H9 (cell line): ENCODE measurements around the gene ARAP1. TPM values are rescaled to one million over a fixed set of nuclear protein-coding genes. Genes with fewer than 3 reads are reported as not detected.

ENCODE experiments used
- DNase-seq: peaks from one replicate; pipeline ENCODE4 v3.0.0-alpha.2; 2017
- H2AFZ ChIP-seq: one replicate; pipeline ENCODE4 v1.6.1; 2013; ENCODE audit warnings: mild to moderate bottlenecking, low read length, control low read depth, moderate library complexity
- H2AK5ac ChIP-seq: 2 replicates; pipeline ENCODE4 v1.6.1; 2013; ENCODE audit warnings: low read length, control low read depth, mixed read lengths; ENCODE audit not compliant: insufficient read length
- H2BK120ac ChIP-seq: one replicate; pipeline ENCODE4 v1.6.1; 2013; ENCODE audit warnings: low read depth, mild to moderate bottlenecking, low read length, control low read depth, inconsistent platforms; ENCODE audit not compliant: poor library complexity, severe bottlenecking
- H2BK12ac ChIP-seq: 2 replicates; pipeline ENCODE4 v1.6.1; 2013; ENCODE audit warnings: low read length, control low read depth, mixed read lengths, low read depth; ENCODE audit not compliant: insufficient read length
- H2BK15ac ChIP-seq: 2 replicates; pipeline ENCODE4 v1.6.1; 2013; ENCODE audit warnings: low read depth, low read length, control low read depth
- H2BK20ac ChIP-seq: one replicate; pipeline ENCODE4 v1.6.1; 2013; ENCODE audit warnings: low read depth, mild to moderate bottlenecking, low read length, control low read depth, inconsistent platforms; ENCODE audit not compliant: poor library complexity, severe bottlenecking
- H2BK5ac ChIP-seq: 2 replicates; pipeline ENCODE4 v1.6.1; 2013; ENCODE audit warnings: low read length, control low read depth, mixed read lengths; ENCODE audit not compliant: insufficient read length
- H3K14ac ChIP-seq: 2 replicates; pipeline ENCODE4 v1.6.1; 2013; ENCODE audit warnings: low read length, control low read depth; ENCODE audit not compliant: insufficient read depth
- H3K18ac ChIP-seq: 2 replicates; pipeline ENCODE4 v1.6.1; 2013; ENCODE audit warnings: low read depth, mild to moderate bottlenecking, mixed read lengths, low read length, control low read depth; ENCODE audit not compliant: insufficient read length
- H3K23ac ChIP-seq: 2 replicates; pipeline ENCODE4 v1.6.1; 2013; ENCODE audit warnings: low read length, control low read depth, mixed read lengths, low read depth; ENCODE audit not compliant: insufficient read length
- H3K23me2 ChIP-seq: 2 replicates; pipeline ENCODE4 v1.6.1; 2013; ENCODE audit warnings: low read depth, mild to moderate bottlenecking, mixed read lengths, low read length, control low read depth; ENCODE audit not compliant: insufficient read length, poor library complexity, severe bottlenecking
- H3K27ac ChIP-seq: 2 replicates; pipeline ENCODE4 v1.5.1; 2013; ENCODE audit warnings: low read length, control low read depth, mixed read lengths, low read depth; ENCODE audit not compliant: insufficient read length
- H3K27me3 ChIP-seq: 2 replicates; pipeline ENCODE4 v1.6.1; 2013; ENCODE audit warnings: low read length, control low read depth, inconsistent platforms; ENCODE audit not compliant: insufficient read depth
- H3K4ac ChIP-seq: 2 replicates; pipeline ENCODE4 v1.6.1; 2013; ENCODE audit warnings: low read depth, mild to moderate bottlenecking, control low read depth, inconsistent platforms, low read length, moderate library complexity
- H3K4me1 ChIP-seq: 2 replicates; pipeline ENCODE4 v1.6.1; 2013; ENCODE audit warnings: low read length, control low read depth, inconsistent platforms; ENCODE audit not compliant: insufficient read depth
- H3K4me2 ChIP-seq: 2 replicates; pipeline ENCODE4 v1.6.1; 2013; ENCODE audit warnings: low read length, control low read depth, mixed read lengths; ENCODE audit not compliant: insufficient read length, insufficient read depth
- H3K56ac ChIP-seq: 2 replicates; pipeline ENCODE4 v1.6.1; 2013; ENCODE audit warnings: low read depth, mild to moderate bottlenecking, mixed read lengths, low read length, control low read depth; ENCODE audit not compliant: insufficient read length
- H3K79me1 ChIP-seq: 2 replicates; pipeline ENCODE4 v1.6.1; 2013; ENCODE audit warnings: low read depth, mild to moderate bottlenecking, moderate library complexity, low read length, control low read depth, inconsistent platforms; ENCODE audit not compliant: insufficient read depth, poor library complexity, severe bottlenecking
- H3K79me2 ChIP-seq: 2 replicates; pipeline ENCODE4 v1.6.1; 2013; ENCODE audit warnings: low read length, control low read depth, inconsistent platforms; ENCODE audit not compliant: insufficient read depth
- H3K9ac ChIP-seq: 2 replicates; pipeline ENCODE4 v1.6.1; 2013; ENCODE audit warnings: low read length, control low read depth, mixed read lengths; ENCODE audit not compliant: insufficient read length; ENCODE audit errors: extremely low read depth
- H3K9me3 ChIP-seq: one replicate; pipeline ENCODE4 v1.6.1; 2013; ENCODE audit warnings: low read depth, low read length, inconsistent platforms; ENCODE audit not compliant: control insufficient read depth
- H3T11ph ChIP-seq: one replicate; pipeline ENCODE4 v1.6.1; 2013; ENCODE audit warnings: mild to moderate bottlenecking, low read length, control low read depth, inconsistent platforms
- H4K20me1 ChIP-seq: one replicate; pipeline ENCODE4 v1.6.1; 2013; ENCODE audit not compliant: control insufficient read depth, insufficient read length, insufficient read depth
- H4K5ac ChIP-seq: 2 replicates; pipeline ENCODE4 v1.6.1; 2013; ENCODE audit warnings: low read depth, mild to moderate bottlenecking, mixed read lengths, low read length, control low read depth; ENCODE audit not compliant: insufficient read length
- H4K8ac ChIP-seq: replicated peaks from 2 replicates; pipeline ENCODE4 v1.6.1; 2013; ENCODE audit warnings: low read length, control low read depth, mixed read lengths, low read depth; ENCODE audit not compliant: insufficient read length
- H4K91ac ChIP-seq: 2 replicates; pipeline ENCODE4 v1.6.1; 2013; ENCODE audit warnings: low read depth, mild to moderate bottlenecking, moderate library complexity, mixed read lengths, low read length, control low read depth; ENCODE audit not compliant: insufficient read length
- H3K27ac Mint-ChIP-seq, 3 experiments: 2 replicates in 2 of 3; 3 replicates in 1 of 3; pipeline ENCODE4 v1.8.0; 2020 to 2021; ENCODE audit warnings: mixed read lengths in 3 of 3, mild to moderate bottlenecking in 1 of 3, moderate library complexity in 1 of 3
- H3K27me3 Mint-ChIP-seq: 2 replicates; pipeline ENCODE4 v1.8.0; 2021; ENCODE audit warnings: low read depth, mild to moderate bottlenecking, moderate library complexity, mixed read lengths
- H3K36me3 Mint-ChIP-seq, 3 experiments: 2 replicates in 2 of 3; 3 replicates in 1 of 3; pipeline ENCODE4 v1.8.0; 2020 to 2021; ENCODE audit warnings: low read depth in 3 of 3, mixed read lengths in 3 of 3; ENCODE audit not compliant: insufficient read depth in 1 of 3
- H3K4me1 Mint-ChIP-seq, 2 experiments: 2 replicates each; pipeline ENCODE4 v1.8.0; 2020; ENCODE audit warnings: mixed read lengths in 2 of 2
- H3K4me3 Mint-ChIP-seq, 2 experiments: 2 replicates in 1 of 2; 3 replicates in 1 of 2; pipeline ENCODE4 v1.8.0; 2020 to 2021; ENCODE audit warnings: mild to moderate bottlenecking in 2 of 2, mixed read lengths in 2 of 2, moderate library complexity in 1 of 2
- H3K9me3 Mint-ChIP-seq, 2 experiments: 2 replicates in 1 of 2; 3 replicates in 1 of 2; pipeline ENCODE4 v1.8.0; 2020; ENCODE audit warnings: mild to moderate bottlenecking in 2 of 2, mixed read lengths in 2 of 2, moderate library complexity in 1 of 2
- WGBS: extraction: QIAGEN DNeasy Blood & Tissue Kit; methylation state at CpG from one replicate; pipeline ENCODE4 v1.1.7; 2013; ENCODE audit warnings: missing lambda C conversion rate, low lambda C conversion rate, mixed read lengths; ENCODE audit not compliant: insufficient read length; ENCODE audit errors: extremely low coverage; 5-methylcytosine and 5-hydroxymethylcytosine counted together
- microRNA-seq: library from miRNA; unstranded; fragments of <30 nt; microRNA quantifications from one replicate; pipeline ENCODE4, GENCODE V29; 2020; ENCODE audit warnings: borderline microRNAs expressed
- total RNA-seq: library from RNA; stranded (reverse); gene quantifications from 2 replicates; pipeline ENCODE4 v1.2.1, GENCODE V29; 2021
- TF ChIP-seq, protein P1 (sequence below): fragments of 200-600 bp; sonication (generic); conservative IDR thresholded peaks from 3 replicates; pipeline ENCODE4 v1.8.0; 2021; ENCODE audit warnings: antibody characterized with exemption, mild to moderate bottlenecking

Gene ARAP1
- total RNA-seq, 1 experiment from 2014 or later: 59.4 TPM

- Histone ChIP-seq H3T11ph (no peak overlapping the region), H3K18ac (no peak overlapping the region), H2BK120ac (no peak overlapping the region), H2BK15ac (no peak overlapping the region), H2AFZ (no peak overlapping the region), H3K56ac (no peak overlapping the region), H2AK5ac (no peak overlapping the region), H3K27ac (no peak overlapping the region), H3K4me2 (no peak overlapping the region), H2BK12ac (no peak overlapping the region), H3K23me2 (no peaks in the 10 kb centered on the region), H4K5ac (no peak overlapping the region), H4K8ac (no peak overlapping the region), H3K27me3 (peaks cover 7% of the 10 kb centered on the region; the same call in 1 of the 2 replicates), H3K9me3 (no peaks in the 10 kb centered on the region), H3K79me1 (no peaks in the 10 kb centered on the region), H3K4ac (no peak overlapping the region), H4K91ac (no peak overlapping the region), H3K23ac (no peak overlapping the region), H3K14ac (no peak overlapping the region; the same call in 1 of the 2 replicates), H3K79me2 (no peaks in the 10 kb centered on the region), H2BK5ac (no peak overlapping the region), H3K9ac (no peak overlapping the region), H2BK20ac (no peak overlapping the region), H4K20me1 (no peaks in the 10 kb centered on the region), H3K4me1 (peaks cover 5% of the 10 kb centered on the region; the same call in 1 of the 2 replicates)
- no CpG with 5 or more reads among the region's 9 CpGs for WGBS
- Mint-ChIP-seq H3K27me3 (peaks cover 15% of the 10 kb centered on the region), H3K4me3 (no peak overlapping the region), H3K36me3 (peaks cover 0 to 1% (median 0%) of the 10 kb centered on the region in 3 experiments; a peak in 1 of 7 replicates), H3K9me3 (0 out of 5 replicates have a peak, but pooled peaks cover 0 to 2% of the 10 kb centered on the region in 2 experiments), H3K4me1 (peaks cover 32 to 46% of the 10 kb centered on the region in 2 experiments), H3K27ac (no peak overlapping the region)
- TF ChIP-seq, protein P1, sequence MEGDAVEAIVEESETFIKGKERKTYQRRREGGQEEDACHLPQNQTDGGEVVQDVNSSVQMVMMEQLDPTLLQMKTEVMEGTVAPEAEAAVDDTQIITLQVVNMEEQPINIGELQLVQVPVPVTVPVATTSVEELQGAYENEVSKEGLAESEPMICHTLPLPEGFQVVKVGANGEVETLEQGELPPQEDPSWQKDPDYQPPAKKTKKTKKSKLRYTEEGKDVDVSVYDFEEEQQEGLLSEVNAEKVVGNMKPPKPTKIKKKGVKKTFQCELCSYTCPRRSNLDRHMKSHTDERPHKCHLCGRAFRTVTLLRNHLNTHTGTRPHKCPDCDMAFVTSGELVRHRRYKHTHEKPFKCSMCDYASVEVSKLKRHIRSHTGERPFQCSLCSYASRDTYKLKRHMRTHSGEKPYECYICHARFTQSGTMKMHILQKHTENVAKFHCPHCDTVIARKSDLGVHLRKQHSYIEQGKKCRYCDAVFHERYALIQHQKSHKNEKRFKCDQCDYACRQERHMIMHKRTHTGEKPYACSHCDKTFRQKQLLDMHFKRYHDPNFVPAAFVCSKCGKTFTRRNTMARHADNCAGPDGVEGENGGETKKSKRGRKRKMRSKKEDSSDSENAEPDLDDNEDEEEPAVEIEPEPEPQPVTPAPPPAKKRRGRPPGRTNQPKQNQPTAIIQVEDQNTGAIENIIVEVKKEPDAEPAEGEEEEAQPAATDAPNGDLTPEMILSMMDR: no peak
- DNase-seq: no peak
Measured at GRCh38 chr11:72635309-72635915, 116.8 kb downstream of the ARAP1 start.

Small RNA genes within 50 kb of the gene (microRNA-seq; reads per million reads assigned to microRNA genes)
- not detected for gene MIR4692

Other genes with a start within 250 kb of the ARAP1 start
- gene PDE2A, start 78.0 kb downstream of the ARAP1 start, total RNA-seq: 3.4 and 4.3 TPM in 2 replicates
- gene STARD10, start 41.6 kb upstream of the ARAP1 start, total RNA-seq: 24.4 and 24.7 TPM in 2 replicates
- 17.3 and 18.2 TPM in 2 replicates for gene ATG16L2, start 62.0 kb upstream of the ARAP1 start, total RNA-seq